HepG2 (cell line): ENCODE data around the gene ACOXL. TPM values are rescaled to one million over a fixed set of nuclear protein-coding genes. Genes with fewer than 3 reads are reported as not detected.

Experiments used
- ATAC-seq: fragments of 200-7000 bp; cut with Tn5 transposase; 3 replicates; pipeline ENCODE4 v1.9.1; 2020; ENCODE audit warnings: mild to moderate bottlenecking, moderate library complexity
- BruUV-seq: library from RNA; stranded (reverse); fragments of 400-500 nt; replicated peaks from 2 replicates; lab custom pipeline; 2021; lab: Mats Ljungman, UMichigan
- CTCF ChIA-PET: fragments of 300-600 bp; formaldehyde crosslinking; extraction: SDS; loops from one replicate; lab custom pipeline; 2021; ENCODE audit warnings: low total read pairs, inconsistent platforms, low intra/inter-chr PET ratio; lab: Yijun Ruan, JAX
- POLR2A ChIA-PET: fragments of 350-600 bp; sonication (Branson Sonifier 250); formaldehyde crosslinking; loops from one replicate; lab custom pipeline; 2020; ENCODE audit warnings: antibody characterized with exemption, inconsistent platforms; lab: Yijun Ruan, JAX
- DNase-seq: peaks from one replicate; pipeline ENCODE4 v3.0.0-alpha.2; 2015; ENCODE audit warnings: low spot score
- FAIRE-seq: peaks from 3 replicates; lab custom pipeline; 2011; peaks lifted over from hg19 to GRCh38; lab: Jason Lieb, UNC
- H2AFZ ChIP-seq: one replicate; pipeline ENCODE4 v1.6.1; 2011; ENCODE audit warnings: low read length, inconsistent platforms
- H3K27ac ChIP-seq: fragments of 300-600 bp; 3 replicates; pipeline ENCODE4 v1.8.0; 2011; ENCODE audit warnings: mixed run types, mild to moderate bottlenecking, mixed read lengths, low read length, inconsistent platforms; ENCODE audit not compliant: insufficient read depth; ENCODE audit errors: extremely low read length
- H3K27me3 ChIP-seq, 2 experiments: fragments of 200-600 bp in 1 of 2; 2 replicates in 1 of 2; 3 replicates in 1 of 2; pipeline versions ENCODE4 v1.6.0 to v1.8.0; 2011; ENCODE audit warnings: low read length in 2 of 2, mild to moderate bottlenecking in 2 of 2, moderate library complexity in 2 of 2, inconsistent platforms in 1 of 2; ENCODE audit not compliant: insufficient read depth in 2 of 2, control insufficient read depth in 1 of 2
- H3K36me3 ChIP-seq, 2 experiments: fragments of 200-600 bp in 1 of 2; replicated peaks in 1 of 2; 2 replicates in 1 of 2; 3 replicates in 1 of 2; pipeline versions ENCODE4 v1.5.1 to v1.8.0; 2011; ENCODE audit warnings: low read length in 2 of 2, inconsistent platforms in 1 of 2; ENCODE audit not compliant: insufficient read depth in 2 of 2, control insufficient read depth in 1 of 2
- H3K4me1 ChIP-seq: 2 replicates; pipeline ENCODE4 v1.5.1; 2012; ENCODE audit warnings: low read length, inconsistent platforms; ENCODE audit not compliant: insufficient read depth
- H3K4me2 ChIP-seq: 2 replicates; pipeline ENCODE4 v1.6.0; 2011; ENCODE audit warnings: low read depth, low read length, inconsistent platforms
- H3K4me3 ChIP-seq, 3 experiments: fragments of 200-600 bp in 1 of 3; sonication (generic), shearing (Covaris generic) in 1 of 3; replicated peaks in 1 of 3; 2 replicates each; pipeline ENCODE4 v1.5.1; 2011 to 2016; ENCODE audit warnings: low read length in 3 of 3, inconsistent platforms in 2 of 3, low read depth in 2 of 3, mild to moderate bottlenecking in 2 of 3, control low read depth in 1 of 3, mixed read lengths in 1 of 3; ENCODE audit not compliant: insufficient read depth in 1 of 3
- H3K79me2 ChIP-seq: one replicate; pipeline ENCODE4 v1.6.1; 2011; ENCODE audit warnings: low read length, inconsistent platforms; ENCODE audit not compliant: insufficient read depth
- H3K9ac ChIP-seq: 2 replicates; pipeline ENCODE4 v1.6.0; 2011; ENCODE audit warnings: mild to moderate bottlenecking, low read depth, low read length, inconsistent platforms; ENCODE audit not compliant: insufficient read depth
- H3K9me3 ChIP-seq: 2 replicates; pipeline ENCODE4 v1.5.1; 2012; ENCODE audit warnings: mild to moderate bottlenecking, low read length
- H4K20me1 ChIP-seq: 2 replicates; pipeline ENCODE4 v1.6.0; 2011; ENCODE audit warnings: inconsistent platforms, mild to moderate bottlenecking, low read length, moderate library complexity; ENCODE audit not compliant: insufficient read depth
- ATF6 ChIP-seq: sonication (generic); formaldehyde crosslinking; conservative IDR thresholded peaks from 2 replicates; pipeline ENCODE4 v1.4.0; 2020; ENCODE audit warnings: missing genetic modification reagents
- HNRNPUL1 ChIP-seq: fragments of 200-400 bp; formaldehyde crosslinking; IDR thresholded peaks from 2 replicates; pipeline ENCODE4 v1.6.1; 2017; ENCODE audit warnings: low read depth, mild to moderate bottlenecking, low read length, moderate library complexity
- MED13 ChIP-seq: sonication (generic); formaldehyde crosslinking; IDR thresholded peaks from 2 replicates; pipeline ENCODE4 v1.5.0; 2020; ENCODE audit warnings: missing genetic modification reagents
- MTA1 ChIP-seq: sonication (generic); formaldehyde crosslinking; IDR thresholded peaks from 2 replicates; pipeline ENCODE4 v1.4.0; 2020; ENCODE audit warnings: missing genetic modification reagents, mild to moderate bottlenecking, borderline replicate concordance
- MXD4 ChIP-seq: IDR thresholded peaks from 2 replicates; pipeline ENCODE4 v1.6.1; 2016; ENCODE audit warnings: mild to moderate bottlenecking, missing biosample characterization, missing genetic modification reagents
- PAF1 ChIP-seq: IDR thresholded peaks from 2 replicates; pipeline ENCODE4 v1.6.1; 2016; ENCODE audit warnings: missing genetic modification reagents, missing compliant biosample characterization
- PAWR ChIP-seq: sonication (generic); formaldehyde crosslinking; IDR thresholded peaks from 2 replicates; pipeline ENCODE4 v1.4.0; 2020; ENCODE audit warnings: missing genetic modification reagents, mild to moderate bottlenecking, borderline replicate concordance
- RERE ChIP-seq: IDR thresholded peaks from 2 replicates; pipeline ENCODE4 v1.6.1; 2016; ENCODE audit warnings: low read depth, missing genetic modification reagents, missing compliant biosample characterization
- ZNF10 ChIP-seq: sonication (generic); formaldehyde crosslinking; IDR thresholded peaks from 2 replicates; pipeline ENCODE4 v1.4.0; 2020; ENCODE audit warnings: mild to moderate bottlenecking, low read depth, missing genetic modification reagents, borderline replicate concordance
- ZNF557 ChIP-seq: sonication (generic); formaldehyde crosslinking; IDR thresholded peaks from 2 replicates; pipeline ENCODE4 v1.4.0; 2020; ENCODE audit warnings: missing genetic modification reagents
- ZNF562 ChIP-seq: sonication (generic); formaldehyde crosslinking; IDR thresholded peaks from 2 replicates; pipeline ENCODE4 v1.8.0; 2022; ENCODE audit warnings: missing genetic modification reagents, borderline replicate concordance
- ZNF691 ChIP-seq: sonication (generic); formaldehyde crosslinking; IDR thresholded peaks from 2 replicates; pipeline ENCODE4 v1.4.0; 2020; ENCODE audit warnings: missing genetic modification reagents, low read depth, mild to moderate bottlenecking, borderline replicate concordance
- ZSCAN30 ChIP-seq: sonication (generic); formaldehyde crosslinking; IDR thresholded peaks from 2 replicates; pipeline ENCODE4 v1.5.0; 2020; ENCODE audit warnings: mild to moderate bottlenecking, missing genetic modification reagents
- WGBS: methylation state at CpG from one replicate; pipeline ENCODE4 v1.1.6; 2017; ENCODE audit warnings: low lambda C conversion rate; 5-methylcytosine and 5-hydroxymethylcytosine counted together
- in situ Hi-C: cut with HindIII; loops from 2 replicates; pipeline ENCODE4 v1.10.0; 2017; ENCODE audit warnings: low pct_unique_long_range_greater_than_20kb; ENCODE audit not compliant: extremely low pct_ligation_motif_present
- intact Hi-C: fragments of 100-400 bp; cut with micrococcal nuclease; formaldehyde crosslinking; loops from one replicate; pipeline ENCODE4 v1.10.0; 2022; ENCODE audit not compliant: unreplicated experiment
- polyA plus RNA-seq, 8 experiments: library from polyadenylated mRNA; depleted of rRNA in 3 of 8; stranded (reverse) in 7 of 8; unstranded in 1 of 8; fragments of >200 nt; fragmentation: Illumina TruSeq in 4 of 8; extraction: Trizol in 4 of 8; gene quantifications; 2 replicates each; pipeline versions ENCODE4 v1.2.1 to v1.2.3, GENCODE V29; 2011 to 2016; ENCODE audit warnings: low read depth in 4 of 8, missing spikeins in 1 of 8, mixed read lengths in 1 of 8; ENCODE audit not compliant: insufficient read depth in 1 of 8
- total RNA-seq, 5 experiments: library from RNA; depleted of rRNA; stranded (reverse); fragments of >200 nt; fragmentation: Illumina TruSeq; extraction: Trizol; gene quantifications; 2 replicates each; pipeline ENCODE4 v1.2.3, GENCODE V29; 2016; ENCODE audit warnings: low read depth in 1 of 5

The ACOXL gene
- total and polyA plus RNA-seq, 2 of the 13 experiments (the other 11 are each of a cell fraction or from before 2014, with no cell fraction given): not detected

GRCh38 chr2:111005307-111005706 is 272.9 kb downstream of the ACOXL start:
- TF ChIP-seq PAWR (CRISPR knock-in tag) (no peak), MED13 (no peak), HNRNPUL1 (no peak), ZSCAN30 (CRISPR knock-in tag) (no peak), RERE (CRISPR knock-in tag) (no peak), ZNF10 (CRISPR knock-in tag) (no peak), ZNF691 (CRISPR knock-in tag) (no peak), MXD4 (CRISPR knock-in tag) (no peak), ZNF557 (CRISPR knock-in tag) (no peak), MTA1 (CRISPR knock-in tag) (no peak), PAF1 (no peak), ATF6 (CRISPR knock-in tag) (no peak), ZNF562 (no peak)
- Histone ChIP-seq H3K9ac (no peak overlapping the region), H3K4me3 (no peak overlapping the region), H4K20me1 (no peaks in the 10 kb centered on the region), H3K27me3 (peaks cover 0 to 23% of the 10 kb centered on the region in 2 experiments; a peak in 3 of 5 replicates), H3K9me3 (no peaks in the 10 kb centered on the region), H3K4me2 (no peak overlapping the region), H3K36me3 (no peaks in the 10 kb centered on the region), H3K27ac (no peak overlapping the region), H3K4me1 (peaks cover 12% of the 10 kb centered on the region), H2AFZ (no peak overlapping the region), H3K79me2 (no peaks in the 10 kb centered on the region)
- no peak for ATAC-seq
- DNase-seq: no peak
- CTCF ChIA-PET: no interaction called here
- 47% methylated on average over 3 of the region's 3 CpGs for WGBS
- no TSS peak for BruUV-seq
- intact Hi-C loops (no loop called here), in situ Hi-C loops (no loop called here)
- POLR2A ChIA-PET: no interaction called here
- FAIRE-seq: no peak
